Transverse colon (tissue), 4 donors: ENCODE measurements around the gene WFS1. TPM values are rescaled to one million over a fixed set of nuclear protein-coding genes. Genes with fewer than 3 reads are reported as not detected.

ENCODE experiments used
- DNase-seq: peaks from one replicate; pipeline ENCODE4 v3.0.0-alpha.2; 2019
- H3K27ac ChIP-seq, 4 donors: fragments of 200-600 bp; sonication (generic); 2 replicates each; pipeline ENCODE4 v1.5.1; 2016 to 2018; ENCODE audit warnings: inconsistent platforms in 4 of 4
- H3K27me3 ChIP-seq: fragments of 200-600 bp; sonication (generic); 2 replicates; pipeline ENCODE4 v1.5.1; 2017; ENCODE audit warnings: inconsistent platforms
- H3K36me3 ChIP-seq, 4 donors: fragments of 200-600 bp; sonication (generic); 2 replicates each; pipeline ENCODE4 v1.5.1; 2017 to 2019; ENCODE audit warnings: inconsistent platforms in 4 of 4
- H3K4me1 ChIP-seq, 4 donors: fragments of 200-600 bp; sonication (generic); 2 replicates each; pipeline ENCODE4 v1.5.1; 2017 to 2020; ENCODE audit warnings: inconsistent platforms in 4 of 4
- H3K4me3 ChIP-seq, 4 donors: fragments of 200-600 bp; sonication (generic); 1 replicate in 1 of 4; 2 replicates in 3 of 4; pipeline versions ENCODE4 v1.5.1 to v1.6.1; 2017 to 2019; ENCODE audit warnings: inconsistent platforms in 4 of 4
- H3K9me3 ChIP-seq, 2 donors: fragments of 200-600 bp; sonication (generic); 2 replicates each; pipeline ENCODE4 v1.5.1; 2017 to 2019; ENCODE audit warnings: inconsistent platforms in 2 of 2
- CTCF ChIP-seq, 5 experiments: fragments of 200-600 bp in 3 of 5; fragments of 450-650 bp in 2 of 5; sonication (generic) in 3 of 5; IDR thresholded peaks; 1 replicate in 2 of 5; 2 replicates in 3 of 5; pipeline ENCODE4 v1.5.1; 2016 to 2017; ENCODE audit warnings: antibody characterized with exemption in 5 of 5, inconsistent platforms in 3 of 5, mild to moderate bottlenecking in 2 of 5, moderate library complexity in 1 of 5
- EP300 ChIP-seq: sonication (generic); formaldehyde crosslinking; IDR thresholded peaks from one replicate; pipeline ENCODE4 v1.6.1; 2017; ENCODE audit warnings: antibody characterized with exemption, low read depth
- POLR2A ChIP-seq: fragments of 450-650 bp; IDR thresholded peaks from one replicate; pipeline ENCODE4 v1.6.1; 2016; ENCODE audit warnings: antibody characterized with exemption, mild to moderate bottlenecking, moderate library complexity
- POLR2AphosphoS5 ChIP-seq, 3 donors: sonication (generic); formaldehyde crosslinking; IDR thresholded peaks; one replicate each; pipeline ENCODE4 v1.6.1; 2016; ENCODE audit warnings: antibody characterized with exemption in 3 of 3
- WGBS, 2 donors: methylation state at CpG; one replicate each; pipeline ENCODE4 v1.1.5; 2018; ENCODE audit warnings: low coverage in 1 of 2; 5-methylcytosine and 5-hydroxymethylcytosine counted together
- in situ Hi-C, 4 donors: fragments of 200-750 bp; cut with MboI; loops; one replicate each; pipeline versions ENCODE4 v1.15.0 to v1.15.1; 2017; ENCODE audit warnings: low sequenced_read_pairs in 3 of 4, low pct_ligation_motif_present in 1 of 4, low pct_unique_long_range_greater_than_20kb in 1 of 4
- intact Hi-C: fragments of 100-400 bp; cut with DNase I; formaldehyde crosslinking; loops from one replicate; pipeline ENCODE4 v1.15.1; 2023; ENCODE audit warnings: low total_unique reads
- total RNA-seq, 4 donors: library from RNA; depleted of rRNA; stranded (reverse); fragments of >200 nt; gene quantifications; one replicate each; pipeline ENCODE4 v1.1.0, GENCODE V29; 2016

Gene WFS1
- total RNA-seq, 4 donors from 2014 or later = 11.5 to 23.5 (median 20.8) TPM

GRCh38 chr4:6294705-6295421 lies 25.2 kb downstream of the WFS1 start:
- DNase-seq = no peak
- Histone ChIP-seq H3K36me3 (no peaks in the 10 kb centered on the region), H3K9me3 (no peaks in the 10 kb centered on the region), H3K27me3 (no peaks in the 10 kb centered on the region), H3K4me1 (no peaks in the 10 kb centered on the region), H3K4me3 (no peak overlapping the region), H3K27ac (no peak overlapping the region)
- WGBS, 2 donors = 80 to 93% methylated on average over 1 to 27 of the region's 27 CpGs
- TF ChIP-seq POLR2AphosphoS5 (IDR thresholded peaks at IDR 0.05) = no peak
- no peak for TF ChIP-seq POLR2A
- TF ChIP-seq EP300 = no peak
- TF ChIP-seq CTCF (IDR thresholded peaks at IDR 0.05) = no peak
- intact Hi-C loops (no loop called here), in situ Hi-C loops (no loop called here)

GRCh38 chr4:6295495-6295894 lies 25.8 kb downstream of the WFS1 start:
- H3K27ac ChIP-seq = no peak overlapping the region
- TF ChIP-seq POLR2A (no peak), EP300 (no peak), CTCF (IDR thresholded peaks at IDR 0.05) (no peak), POLR2AphosphoS5 (IDR thresholded peaks at IDR 0.05) (no peak)
- no peaks in the 10 kb centered on the region for H3K9me3 ChIP-seq
- H3K27me3 ChIP-seq = no peaks in the 10 kb centered on the region
- 91 to 94% methylated on average over 7 to 14 of the region's 14 CpGs for WGBS, 2 donors
- no peaks in the 10 kb centered on the region for H3K36me3 ChIP-seq
- DNase-seq = no peak
- intact Hi-C loops = no loop called here
- in situ Hi-C loops = no loop called here
- no peaks in the 10 kb centered on the region for H3K4me1 ChIP-seq
- no peak overlapping the region for H3K4me3 ChIP-seq

- in situ Hi-C loops = no loop called here
- whole genome bisulfite sequencing, 2 donors = 86% methylated on average over 9 of the region's 9 CpGs; no CpG with 5 or more reads in 1 of the 2 donors
- no peak overlapping the region for H3K27ac ChIP-seq
These were observed 26.4 kb downstream of the WFS1 start for GRCh38 chr4:6296026-6296425.

GRCh38 chr4:6297266-6297815 lies 27.7 kb downstream of the WFS1 start:
- intact Hi-C loops = no loop called here
- in situ Hi-C loops = no loop called here
- no peaks in the 10 kb centered on the region for H3K9me3 ChIP-seq
- H3K36me3 ChIP-seq = peaks cover 0 to 5% (median 0%) of the 10 kb centered on the region in 4 donors
- H3K27me3 ChIP-seq = no peaks in the 10 kb centered on the region
- H3K4me1 ChIP-seq = no peaks in the 10 kb centered on the region
- 83 to 85% methylated on average over 4 to 15 of the region's 15 CpGs for WGBS, 2 donors
- peak overlapping the region in 1 of 4 donors; percentile 40 for H3K27ac ChIP-seq
- no peak overlapping the region for H3K4me3 ChIP-seq
- DNase-seq = no peak
- TF ChIP-seq EP300 (no peak), POLR2AphosphoS5 (IDR thresholded peaks at IDR 0.05) (no peak), POLR2A (no peak), CTCF (IDR thresholded peaks at IDR 0.05) (no peak)

More at GRCh38 chr4:6296026-6296425, 26.4 kb downstream of the WFS1 start:
- no peak overlapping the region for H3K4me3 ChIP-seq
- no peaks in the 10 kb centered on the region for H3K36me3 ChIP-seq
- intact Hi-C loops = no loop called here
- no peak for TF ChIP-seq POLR2AphosphoS5 (IDR thresholded peaks at IDR 0.05)
- TF ChIP-seq EP300 = no peak
- TF ChIP-seq POLR2A = no peak
- no peak for TF ChIP-seq CTCF (IDR thresholded peaks at IDR 0.05)
- no peak for DNase-seq
- H3K4me1 ChIP-seq = no peaks in the 10 kb centered on the region
- no peaks in the 10 kb centered on the region for H3K9me3 ChIP-seq
- H3K27me3 ChIP-seq = no peaks in the 10 kb centered on the region
